Measurements from ENCODE around the gene FBXL15.

FBXL15 gene

GRCh38 chr10:102414749-102415148 is 5.9 kb upstream of the FBXL15 start:
- H3K4me1 ChIP-seq (ENCODE audit: low read depth, poor library complexity, severe bottlenecking), result peaks cover 12% of the 10 kb centered on the region
- H3K4me2 ChIP-seq, result no peak overlapping the region
- H3K27me3 ChIP-seq (ENCODE audit: insufficient read depth, low read depth), result peaks cover 71% of the 10 kb centered on the region
- no peaks in the 10 kb centered on the region for H3K79me2 ChIP-seq (ENCODE audit: insufficient read depth, low read depth)
- TF ChIP-seq CTCF (conservative IDR thresholded peaks at IDR 0.05; ENCODE audit: low read depth, low read length), result no peak
- no peak overlapping the region for H2AFZ ChIP-seq (ENCODE audit: low read depth)
- no peaks in the 10 kb centered on the region for H3K36me3 ChIP-seq (ENCODE audit: insufficient read depth)
- H3K9ac ChIP-seq, result no peak overlapping the region
- no peak overlapping the region for H3K27ac ChIP-seq
- H3K4me3 ChIP-seq (IDR thresholded peaks at IDR 0.05; ENCODE audit: insufficient read depth, low read depth, low read length), result no peak overlapping the region
- no peaks in the 10 kb centered on the region for H4K20me1 ChIP-seq (ENCODE audit: insufficient read depth)

- no peaks in the 10 kb centered on the region for H3K36me3 ChIP-seq (ENCODE audit: insufficient read depth)
- H3K9ac ChIP-seq, result no peak overlapping the region
- no peak overlapping the region for H3K4me2 ChIP-seq
- H3K27me3 ChIP-seq (ENCODE audit: insufficient read depth, low read depth), result peaks cover 57% of the 10 kb centered on the region
- no peak for TF ChIP-seq CTCF (conservative IDR thresholded peaks at IDR 0.05; ENCODE audit: low read depth, low read length)
- H3K4me1 ChIP-seq (ENCODE audit: low read depth, poor library complexity, severe bottlenecking), result peaks cover 16% of the 10 kb centered on the region
- H3K79me2 ChIP-seq (ENCODE audit: insufficient read depth, low read depth), result no peaks in the 10 kb centered on the region
- no peak overlapping the region for H2AFZ ChIP-seq (ENCODE audit: low read depth)
- no peak overlapping the region for H3K4me3 ChIP-seq (IDR thresholded peaks at IDR 0.05; ENCODE audit: insufficient read depth, low read depth, low read length)
- H3K27ac ChIP-seq, result no peak overlapping the region
- H4K20me1 ChIP-seq (ENCODE audit: insufficient read depth), result no peaks in the 10 kb centered on the region
Measured at GRCh38 chr10:102416283-102416682, 4.4 kb upstream of the FBXL15 start.

- H3K27ac ChIP-seq, result no peak overlapping the region
- peaks cover 16% of the 10 kb centered on the region for H3K4me1 ChIP-seq (ENCODE audit: low read depth, poor library complexity, severe bottlenecking)
- peaks cover 53% of the 10 kb centered on the region for H3K27me3 ChIP-seq (ENCODE audit: insufficient read depth, low read depth)
- no peak overlapping the region for H2AFZ ChIP-seq (ENCODE audit: low read depth)
- H4K20me1 ChIP-seq (ENCODE audit: insufficient read depth), result no peaks in the 10 kb centered on the region
- H3K36me3 ChIP-seq (ENCODE audit: insufficient read depth), result no peaks in the 10 kb centered on the region
- H3K4me3 ChIP-seq (IDR thresholded peaks at IDR 0.05; ENCODE audit: insufficient read depth, low read depth, low read length), result no peak overlapping the region
- no peak overlapping the region for H3K9ac ChIP-seq
- no peak for TF ChIP-seq CTCF (conservative IDR thresholded peaks at IDR 0.05; ENCODE audit: low read depth, low read length)
- no peaks in the 10 kb centered on the region for H3K79me2 ChIP-seq (ENCODE audit: insufficient read depth, low read depth)
- no peak overlapping the region for H3K4me2 ChIP-seq
Measured at GRCh38 chr10:102416695-102417094, 3.9 kb upstream of the FBXL15 start.

- no peak for TF ChIP-seq CTCF (conservative IDR thresholded peaks at IDR 0.05; ENCODE audit: low read depth, low read length)
- peak within 1 kb of the TSS; percentile 77 for H2AFZ ChIP-seq (ENCODE audit: low read depth)
- H3K36me3 ChIP-seq (ENCODE audit: insufficient read depth), result no peaks in the 10 kb centered on the region
- H4K20me1 ChIP-seq (ENCODE audit: insufficient read depth), result no peaks in the 10 kb centered on the region
- peaks cover 17% of the 10 kb centered on the region for H3K4me1 ChIP-seq (ENCODE audit: low read depth, poor library complexity, severe bottlenecking)
- H3K27me3 ChIP-seq (ENCODE audit: insufficient read depth, low read depth), result peaks cover 33% of the 10 kb centered on the region
- no peak within 1 kb of the TSS for H3K4me3 ChIP-seq (IDR thresholded peaks at IDR 0.05; ENCODE audit: insufficient read depth, low read depth, low read length)
- H3K27ac ChIP-seq, result no peak within 1 kb of the TSS
- peak within 1 kb of the TSS; percentile 87 for H3K4me2 ChIP-seq
- H3K9ac ChIP-seq, result no peak within 1 kb of the TSS
- H3K79me2 ChIP-seq (ENCODE audit: insufficient read depth, low read depth), result no peaks in the 10 kb centered on the region
Measured at GRCh38 chr10:102418622-102419268, 1.9 kb upstream of the FBXL15 start, which contains the start of gene PSD. TSS of gene PSD (minus strand) at chr10:102418785. CDS start at chr10:102417038, 1,747 bp downstream.

Data from KMS-11 (cell line).